HEK293 (cell line): ENCODE results near the gene PLEKHH3.
A peak's percentile ranks its signal among the peaks of the same experiment; 100 is the strongest.

Experiments
- ATF2 ChIP-seq: fragments of 450-650 bp; formaldehyde crosslinking; IDR thresholded peaks from 2 replicates; pipeline ENCODE4 v1.5.1; 2016; ENCODE audit warnings: missing biosample characterization, missing genetic modification characterization, low read depth
- GLI2 ChIP-seq: fragments of 450-650 bp; formaldehyde crosslinking; IDR thresholded peaks from 2 replicates; pipeline ENCODE4; 2017; ENCODE audit warnings: missing biosample characterization, missing genetic modification characterization, low read depth, borderline replicate concordance
- GLIS2 ChIP-seq: fragments of 450-650 bp; formaldehyde crosslinking; IDR thresholded peaks from 2 replicates; pipeline ENCODE4 v1.5.1; 2016; ENCODE audit warnings: missing biosample characterization, missing genetic modification characterization
- KLF10 ChIP-seq: fragments of 450-650 bp; IDR thresholded peaks from 2 replicates; pipeline ENCODE4 v1.5.1; 2018; ENCODE audit warnings: missing biosample characterization, mild to moderate bottlenecking, missing genetic modification characterization
- KLF16 ChIP-seq: fragments of 450-650 bp; formaldehyde crosslinking; IDR thresholded peaks from 2 replicates; pipeline ENCODE4 v1.5.1; 2017; ENCODE audit warnings: missing biosample characterization, missing genetic modification characterization
- MEIS1 ChIP-seq: sonication (generic); formaldehyde crosslinking; IDR thresholded peaks from 2 replicates; pipeline ENCODE4 v1.8.1; 2022; ENCODE audit warnings: missing genetic modification reagents, mild to moderate bottlenecking, borderline replicate concordance
- PBX3 ChIP-seq: sonication (generic); formaldehyde crosslinking; IDR thresholded peaks from 2 replicates; pipeline ENCODE4 v1.8.1; 2022; ENCODE audit warnings: mild to moderate bottlenecking, moderate library complexity, missing genetic modification reagents
- TCF7L2 ChIP-seq: IDR thresholded peaks from 2 replicates; pipeline ENCODE4 v1.6.1; 2011; ENCODE audit warnings: low read depth, mild to moderate bottlenecking, inconsistent platforms, low read length, moderate library complexity, borderline replicate concordance
- TRIM28 ChIP-seq: IDR thresholded peaks from 2 replicates; pipeline ENCODE4 v1.6.1; 2011; ENCODE audit warnings: low read length, control low read depth, borderline replicate concordance
- ZBTB21 ChIP-seq: fragments of 450-650 bp; formaldehyde crosslinking; IDR thresholded peaks from 2 replicates; pipeline ENCODE4 v1.5.1; 2017; ENCODE audit warnings: missing biosample characterization, missing genetic modification characterization
- ZFHX2 ChIP-seq: fragments of 450-650 bp; formaldehyde crosslinking; conservative IDR thresholded peaks from 2 replicates; pipeline ENCODE4 v1.5.1; 2016; ENCODE audit warnings: missing biosample characterization, missing genetic modification characterization
- ZNF140 ChIP-seq: fragments of 450-650 bp; formaldehyde crosslinking; IDR thresholded peaks from 2 replicates; pipeline ENCODE4 v1.5.1; 2016; ENCODE audit warnings: missing biosample characterization, missing genetic modification characterization
- ZNF146 ChIP-seq: fragments of 450-650 bp; formaldehyde crosslinking; IDR thresholded peaks from 2 replicates; pipeline ENCODE4 v1.5.1; 2016; ENCODE audit warnings: missing biosample characterization, missing genetic modification characterization
- ZNF16 ChIP-seq: fragments of 450-650 bp; formaldehyde crosslinking; IDR thresholded peaks from 2 replicates; pipeline ENCODE4 v1.5.1; 2016; ENCODE audit warnings: low read depth, missing biosample characterization, missing genetic modification characterization
- ZNF174 ChIP-seq: fragments of 450-650 bp; formaldehyde crosslinking; IDR thresholded peaks from 2 replicates; pipeline ENCODE4 v1.5.0; 2017; ENCODE audit warnings: missing biosample characterization, mild to moderate bottlenecking, missing genetic modification characterization
- ZNF248 ChIP-seq: fragments of 450-650 bp; formaldehyde crosslinking; IDR thresholded peaks from 2 replicates; pipeline ENCODE4 v1.5.1; 2017; ENCODE audit warnings: missing biosample characterization, missing genetic modification characterization
- ZNF292 ChIP-seq: fragments of 450-650 bp; formaldehyde crosslinking; IDR thresholded peaks from 2 replicates; pipeline ENCODE4 v1.5.1; 2016; ENCODE audit warnings: low read depth, missing biosample characterization, missing genetic modification characterization, borderline replicate concordance
- ZNF302 ChIP-seq: fragments of 450-650 bp; formaldehyde crosslinking; IDR thresholded peaks from 2 replicates; pipeline ENCODE4 v1.5.1; 2016; ENCODE audit warnings: missing biosample characterization, missing genetic modification characterization, low read depth
- ZNF335 ChIP-seq: fragments of 450-650 bp; formaldehyde crosslinking; conservative IDR thresholded peaks from 2 replicates; pipeline ENCODE4 v1.5.1; 2016; ENCODE audit warnings: missing biosample characterization, missing genetic modification characterization
- ZNF366 ChIP-seq: fragments of 450-650 bp; formaldehyde crosslinking; conservative IDR thresholded peaks from 2 replicates; pipeline ENCODE4 v1.5.1; 2016; ENCODE audit warnings: missing biosample characterization, missing genetic modification characterization
- ZNF416 ChIP-seq: fragments of 450-650 bp; formaldehyde crosslinking; IDR thresholded peaks from 2 replicates; pipeline ENCODE4 v1.5.1; 2016; ENCODE audit warnings: missing biosample characterization, missing genetic modification characterization
- ZNF423 ChIP-seq: fragments of 450-650 bp; formaldehyde crosslinking; IDR thresholded peaks from 2 replicates; pipeline ENCODE4 v1.5.1; 2016; ENCODE audit warnings: missing biosample characterization, missing genetic modification characterization
- ZNF426 ChIP-seq: fragments of 450-650 bp; formaldehyde crosslinking; IDR thresholded peaks from 2 replicates; pipeline ENCODE4 v1.5.1; 2017; ENCODE audit warnings: missing biosample characterization, missing genetic modification characterization, mild to moderate bottlenecking, inconsistent platforms, moderate library complexity
- ZNF48 ChIP-seq: fragments of 450-650 bp; formaldehyde crosslinking; IDR thresholded peaks from 2 replicates; pipeline ENCODE4 v1.5.1; 2016; ENCODE audit warnings: missing biosample characterization, missing genetic modification characterization
- ZNF514 ChIP-seq: fragments of 450-650 bp; formaldehyde crosslinking; IDR thresholded peaks from 2 replicates; pipeline ENCODE4 v1.5.1; 2016; ENCODE audit warnings: missing biosample characterization, missing genetic modification characterization
- ZNF544 ChIP-seq: fragments of 450-650 bp; formaldehyde crosslinking; IDR thresholded peaks from 2 replicates; pipeline ENCODE4 v1.5.0; 2017; ENCODE audit warnings: missing biosample characterization, missing genetic modification characterization
- ZNF555 ChIP-seq: fragments of 450-650 bp; formaldehyde crosslinking; conservative IDR thresholded peaks from 2 replicates; pipeline ENCODE4 v1.5.1; 2017; ENCODE audit warnings: missing biosample characterization, mild to moderate bottlenecking, missing genetic modification characterization, inconsistent platforms
- ZNF623 ChIP-seq: fragments of 450-650 bp; formaldehyde crosslinking; IDR thresholded peaks from 2 replicates; pipeline ENCODE4 v1.5.1; 2016; ENCODE audit warnings: missing biosample characterization, missing genetic modification characterization
- ZNF626 ChIP-seq: fragments of 450-650 bp; sonication (Bioruptor Pico); formaldehyde crosslinking; IDR thresholded peaks from 2 replicates; pipeline ENCODE4 v1.5.1; 2018; ENCODE audit warnings: missing biosample characterization, missing genetic modification characterization, inconsistent platforms
- ZNF692 ChIP-seq: fragments of 450-650 bp; formaldehyde crosslinking; IDR thresholded peaks from 2 replicates; pipeline ENCODE4 v1.5.1; 2016; ENCODE audit warnings: missing biosample characterization, missing genetic modification characterization
- ZNF704 ChIP-seq: fragments of 450-650 bp; formaldehyde crosslinking; IDR thresholded peaks from 2 replicates; pipeline ENCODE4 v1.5.1; 2016; ENCODE audit warnings: missing biosample characterization, missing genetic modification characterization
- ZNF747 ChIP-seq: fragments of 450-650 bp; formaldehyde crosslinking; IDR thresholded peaks from 2 replicates; pipeline ENCODE4 v1.5.1; 2016; ENCODE audit warnings: missing biosample characterization, missing genetic modification characterization
- ZNF830 ChIP-seq: fragments of 450-650 bp; IDR thresholded peaks from 2 replicates; pipeline ENCODE4 v1.5.0; 2018; ENCODE audit warnings: missing biosample characterization, missing genetic modification characterization, low read depth, mild to moderate bottlenecking, moderate library complexity
- ZSCAN16 ChIP-seq: fragments of 450-650 bp; formaldehyde crosslinking; IDR thresholded peaks from 2 replicates; pipeline ENCODE4 v1.5.1; 2016; ENCODE audit warnings: missing biosample characterization, missing genetic modification characterization
- ZSCAN23 ChIP-seq: fragments of 450-650 bp; formaldehyde crosslinking; IDR thresholded peaks from 2 replicates; pipeline ENCODE4 v1.5.1; 2016; ENCODE audit warnings: missing biosample characterization, missing genetic modification characterization

The PLEKHH3 gene

GRCh38 chr17:42659079-42659931, 17.5 kb downstream of the PLEKHH3 start, which contains the start of gene TUBG2 (continued):
- TF ChIP-seq ZNF16 (tag by site-specific recombination), result no peak
- TF ChIP-seq ZNF423 (tag by site-specific recombination), result no peak
- no peak for TF ChIP-seq ZNF544 (tag by site-specific recombination)
- peak; percentile 72 for TF ChIP-seq PBX3 (CRISPR knock-in tag)
- TF ChIP-seq TCF7L2, result no peak
- no peak for TF ChIP-seq ZNF48
- TF ChIP-seq ATF2 (tag by site-specific recombination), result no peak
- no peak for TF ChIP-seq KLF10 (tag by site-specific recombination)
- no peak for TF ChIP-seq ZNF140 (tag by site-specific recombination)
- TF ChIP-seq ZNF335 (tag by site-specific recombination), result peak; percentile 81
- TF ChIP-seq TRIM28, result 0 out of 2 replicates have a peak, but pooled peaks have one; percentile 36
- TF ChIP-seq ZNF292 (tag by site-specific recombination), result no peak
- TF ChIP-seq ZNF626, result no peak
- no peak for TF ChIP-seq ZNF830 (tag by site-specific recombination)
- no peak for TF ChIP-seq ZNF302 (tag by site-specific recombination)
- no peak for TF ChIP-seq ZNF416 (tag by site-specific recombination)
- TF ChIP-seq ZSCAN16 (tag by site-specific recombination), result no peak
- peak; percentile 56; the same call in 1 of the 2 replicates for TF ChIP-seq GLIS2
- no peak for TF ChIP-seq ZSCAN23
- no peak for TF ChIP-seq MEIS1 (CRISPR knock-in tag)
- peak; percentile 60; the same call in 1 of the 2 replicates for TF ChIP-seq ZNF692 (tag by site-specific recombination)
- peak; percentile 64 for TF ChIP-seq ZFHX2
- TF ChIP-seq ZNF555 (tag by site-specific recombination), result no peak
- no peak for TF ChIP-seq KLF16 (tag by site-specific recombination)
- no peak for TF ChIP-seq GLI2 (tag by site-specific recombination)
- no peak for TF ChIP-seq ZNF623 (tag by site-specific recombination)
- TF ChIP-seq ZNF747 (tag by site-specific recombination), result no peak
- no peak for TF ChIP-seq ZNF514 (tag by site-specific recombination)
- peak; percentile 88 for TF ChIP-seq ZNF366 (tag by site-specific recombination)
- TF ChIP-seq ZNF704 (tag by site-specific recombination), result no peak
- TF ChIP-seq ZNF426, result no peak
- TF ChIP-seq ZNF248, result no peak
- no peak for TF ChIP-seq ZNF146 (tag by site-specific recombination)
- no peak for TF ChIP-seq ZNF174 (tag by site-specific recombination)
- TF ChIP-seq ZBTB21, result no peak
